Erythroblast (primary cell): Measurements from ENCODE around the gene SLC7A10.
"Not testable (repeated sequence)": the region's sequence is repeated elsewhere in the genome, so short reads cannot be mapped to it uniquely, and the experiment has no call there.

Experiments used
- GATA1 ChIP-seq: IDR thresholded peaks from 2 replicates; pipeline ENCODE4 v1.6.1; 2011; ENCODE audit warnings: low read depth, mild to moderate bottlenecking, control low read depth, low read length, moderate library complexity
- POLR2A ChIP-seq: IDR thresholded peaks from 2 replicates; pipeline ENCODE4 v1.6.1; 2011; ENCODE audit warnings: mild to moderate bottlenecking, low read length

- not testable (repeated sequence) for TF ChIP-seq POLR2A, GATA1
Measured at GRCh38 chr19:33209850-33210230, 15.8 kb downstream of the SLC7A10 start.
